ENCODE results near the gene AKAP6.

AKAP6 gene

DNA sequence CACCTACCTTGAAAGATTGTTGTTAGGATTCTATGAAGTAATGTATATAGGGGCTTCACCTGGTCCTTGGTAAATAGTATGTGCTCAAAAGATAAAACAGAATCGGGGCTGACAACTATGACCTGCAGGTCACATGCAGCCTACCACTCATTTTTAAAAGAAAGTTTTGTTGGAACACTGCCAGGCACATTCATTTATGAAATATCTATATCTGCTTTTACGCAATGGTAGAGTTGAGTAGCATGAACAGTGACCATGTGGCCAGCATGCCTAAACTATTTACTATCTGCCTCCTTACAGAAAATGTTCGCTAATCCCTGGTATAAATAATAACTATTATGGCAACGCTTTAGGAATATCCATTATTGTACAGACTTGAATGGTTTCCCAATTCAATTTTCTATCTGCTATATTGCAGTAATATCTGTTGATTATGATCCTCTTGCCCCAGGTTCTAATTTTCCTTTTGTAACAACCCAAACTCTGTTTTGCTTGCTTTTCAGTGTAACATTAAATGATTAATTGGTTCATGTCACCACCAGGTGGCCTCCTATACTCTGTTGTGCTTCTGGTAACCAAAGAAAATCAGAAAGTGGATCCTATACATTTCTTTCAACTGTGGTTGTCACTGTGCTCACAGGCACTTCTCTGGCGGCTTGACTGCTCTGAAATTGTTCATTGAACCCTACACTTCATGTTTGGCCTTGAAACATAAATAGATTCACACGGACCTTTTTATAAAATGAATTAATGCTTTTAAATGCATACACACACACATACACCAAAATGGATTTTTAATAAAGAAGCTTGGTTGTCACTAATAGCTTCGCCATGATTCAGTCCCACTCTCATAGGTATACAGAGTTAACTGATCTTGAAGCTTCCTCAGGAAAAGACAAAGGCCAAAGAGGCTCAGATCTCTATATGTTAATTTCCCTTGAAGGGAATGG lies 381.9 kb downstream of the AKAP6 start:
- DNase-seq (ENCODE audit: low read depth): no peak

DNA sequence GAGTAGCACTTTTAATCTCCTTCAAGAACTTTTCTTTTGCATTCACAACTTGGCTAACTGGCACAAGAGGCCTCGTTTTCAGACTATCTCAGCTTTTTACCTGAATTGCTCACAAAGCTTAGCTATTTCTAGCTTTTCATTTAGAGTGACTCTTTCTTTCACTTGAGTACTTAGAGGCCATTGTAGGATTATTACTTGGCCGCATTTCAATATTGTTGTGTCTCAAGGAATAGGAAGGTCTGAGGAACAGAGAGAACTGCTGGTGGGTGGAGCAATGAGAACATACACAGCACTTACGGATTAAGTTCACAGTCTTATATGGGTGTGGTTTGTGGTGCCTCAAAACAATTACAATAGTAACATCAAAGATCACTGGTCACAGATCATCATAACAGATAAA lies 384.8 kb downstream of the AKAP6 start:
- DNase-seq (ENCODE audit: low read depth): no peak

DNA sequence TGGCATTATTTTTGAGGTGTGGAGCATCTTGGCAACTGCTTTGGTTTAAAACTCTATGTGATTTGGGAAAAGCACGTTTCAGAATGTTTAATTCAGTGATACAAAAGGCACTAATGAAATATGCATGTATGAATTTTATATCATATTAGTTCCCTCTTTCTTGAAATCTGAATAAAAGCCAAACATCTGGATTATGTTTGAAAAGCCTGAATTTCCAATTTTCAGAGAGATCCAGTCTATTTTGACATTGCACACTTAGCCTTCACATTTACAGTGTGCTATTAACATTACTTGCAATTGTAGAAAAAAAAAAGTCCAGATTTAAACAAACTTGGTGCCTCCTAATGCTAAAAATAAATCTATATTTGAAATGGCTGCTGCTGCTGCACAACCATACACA lies 390.5 kb downstream of the AKAP6 start:
- DNase-seq (ENCODE audit: low read depth): no peak

DNA sequence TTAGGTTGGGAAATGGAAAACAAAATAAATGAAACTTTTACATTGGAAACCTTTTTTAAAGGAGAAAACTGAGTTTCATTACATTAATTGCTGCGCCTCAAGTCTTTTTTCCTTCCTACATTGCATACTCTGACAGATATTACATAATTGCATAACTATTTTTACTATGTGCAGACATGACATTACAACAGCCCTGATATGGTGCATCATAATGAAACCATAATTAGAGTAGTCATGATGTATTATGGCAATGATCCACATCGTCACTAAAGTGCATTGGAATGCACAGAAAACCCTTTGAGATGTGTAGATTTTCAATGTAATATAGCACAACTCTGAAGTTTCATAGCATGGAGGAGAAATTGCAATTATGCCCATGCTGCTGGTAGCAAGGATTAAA lies 391.8 kb downstream of the AKAP6 start:
- no peak for DNase-seq (ENCODE audit: low read depth)

DNA sequence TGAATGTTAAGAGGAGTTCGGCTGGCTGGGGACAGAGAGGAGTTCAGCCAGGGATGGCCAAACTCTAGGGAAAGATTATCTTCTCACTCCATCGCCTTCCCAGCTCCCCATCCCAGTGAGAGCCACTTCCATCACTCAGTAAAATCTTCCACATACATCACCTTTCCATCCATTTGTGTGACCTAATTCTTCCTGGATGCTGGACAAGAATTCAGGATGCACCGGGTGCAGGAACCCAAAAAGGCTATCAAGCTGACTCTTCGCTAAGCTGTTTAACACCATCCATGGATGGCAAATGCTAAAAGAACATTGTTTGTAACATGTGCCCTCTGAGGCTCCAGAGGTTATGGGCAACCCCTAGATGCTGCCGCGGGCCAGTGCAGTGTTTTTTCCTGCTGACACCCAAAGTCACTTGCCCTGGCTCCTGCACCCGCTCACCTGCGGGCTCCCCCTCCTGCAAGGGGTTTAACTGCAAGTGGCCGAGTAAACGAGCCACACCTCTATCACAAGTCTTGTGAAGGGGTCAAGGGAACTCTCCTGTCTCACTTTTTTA lies 393.6 kb downstream of the AKAP6 start:
- DNase-seq (ENCODE audit: low read depth): no peak

DNA sequence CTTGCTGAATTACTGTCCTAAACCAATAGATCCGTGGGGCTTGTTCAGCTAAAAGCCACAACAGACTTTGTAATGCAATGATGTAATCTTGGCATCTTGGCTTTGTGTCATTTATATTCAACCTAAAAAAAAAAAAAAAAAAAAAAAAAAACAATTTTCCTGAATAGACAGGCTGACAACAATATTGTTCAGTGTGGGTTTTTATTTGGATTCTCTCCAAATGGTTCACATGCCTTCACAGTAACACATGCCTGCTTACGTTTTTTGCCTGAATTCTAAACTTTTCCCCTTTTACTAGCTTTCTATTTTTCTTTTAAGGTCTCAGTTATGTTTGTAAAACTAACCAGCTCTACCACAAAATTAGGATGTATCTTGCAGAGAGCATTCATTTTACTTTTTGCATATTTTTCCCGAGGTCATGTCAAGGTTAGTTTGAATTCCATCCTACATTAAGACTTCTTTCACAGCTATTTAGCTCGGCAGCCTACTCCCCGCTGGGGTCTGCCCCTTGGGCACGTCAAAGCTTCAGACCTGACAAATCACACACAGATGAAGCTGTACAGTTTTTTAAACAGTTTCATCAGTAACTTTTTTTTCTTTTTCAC lies 395.9 kb downstream of the AKAP6 start:
- no peak for DNase-seq (ENCODE audit: low read depth)

DNA sequence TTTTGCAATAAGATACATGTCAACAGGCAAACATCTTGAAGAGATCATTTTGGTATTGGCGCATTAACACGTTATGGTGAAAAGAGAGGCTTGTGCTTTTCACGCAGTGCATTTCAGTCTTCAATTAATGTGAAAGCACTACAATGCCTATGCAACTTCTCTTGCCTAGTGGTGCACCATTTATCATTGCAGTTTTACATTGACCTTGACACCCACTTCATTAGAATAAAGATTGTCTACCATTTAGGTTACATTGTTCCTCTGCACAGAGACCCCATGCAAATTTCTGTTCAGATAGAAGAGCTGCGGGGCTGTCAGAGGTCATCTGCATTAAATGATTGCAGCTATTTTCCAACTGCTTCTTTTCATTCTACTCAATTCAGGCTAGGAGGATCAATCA lies 397.4 kb downstream of the AKAP6 start:
- DNase-seq (ENCODE audit: low read depth): no peak

DNA sequence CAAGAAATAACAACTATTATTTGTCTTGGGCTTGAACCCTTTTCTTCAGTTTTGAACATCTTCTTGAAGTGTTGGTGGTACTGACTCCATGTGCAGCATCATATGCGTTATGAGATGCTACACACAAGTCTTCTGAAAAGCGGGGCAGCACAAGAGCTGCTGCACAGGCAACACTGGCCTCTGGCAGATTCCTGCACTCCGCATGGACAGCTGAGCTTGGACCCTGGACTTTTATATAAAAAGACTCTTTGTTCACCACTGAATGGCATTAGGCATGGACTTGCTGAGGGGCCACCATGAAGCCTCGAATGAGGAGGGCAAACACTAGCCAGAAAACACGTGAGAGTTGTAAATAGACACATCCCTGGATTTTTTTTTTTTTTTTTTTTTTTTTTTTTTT lies 398.7 kb downstream of the AKAP6 start:
- DNase-seq (ENCODE audit: low read depth): no peak

DNA sequence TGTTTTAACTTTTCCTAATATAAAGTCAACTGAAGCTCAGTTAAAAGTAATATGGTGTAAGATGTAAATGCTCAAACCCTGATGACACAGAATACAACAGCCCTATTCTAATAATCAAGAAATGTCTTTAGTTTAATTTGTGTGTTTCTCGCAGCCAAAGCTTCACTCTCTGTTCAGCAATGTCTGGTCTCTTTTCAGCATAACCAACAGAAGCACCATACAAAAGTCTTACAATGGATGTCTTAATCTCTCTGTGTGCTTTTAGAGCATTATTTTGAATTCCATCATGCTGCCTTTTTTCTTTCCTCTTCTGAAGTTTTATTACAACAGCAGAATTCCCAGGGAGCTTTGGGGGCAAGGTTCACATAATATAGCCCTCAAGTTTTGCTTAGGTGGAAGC lies 399.4 kb downstream of the AKAP6 start:
- DNase-seq (ENCODE audit: low read depth): no peak

DNA sequence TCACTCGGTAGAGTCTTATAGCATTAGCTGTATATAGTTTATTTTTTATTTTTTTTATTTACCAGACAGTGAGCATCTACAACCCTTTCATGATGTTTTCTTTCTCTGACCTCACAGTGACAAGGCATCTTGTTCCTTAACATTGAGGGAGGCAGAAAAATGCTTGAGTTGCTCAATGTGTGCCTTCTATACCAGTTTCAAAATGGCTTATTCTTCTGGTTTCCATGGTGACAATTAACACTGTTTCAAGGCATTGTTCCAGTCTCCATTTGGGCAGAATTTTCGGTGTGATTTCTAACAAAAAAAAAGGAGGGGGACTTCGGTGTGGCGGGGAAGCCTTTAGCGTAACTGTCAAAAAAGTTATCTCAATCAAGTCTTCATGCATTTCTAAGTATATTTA lies 399.9 kb downstream of the AKAP6 start:
- no peak for DNase-seq (ENCODE audit: low read depth)

DNA sequence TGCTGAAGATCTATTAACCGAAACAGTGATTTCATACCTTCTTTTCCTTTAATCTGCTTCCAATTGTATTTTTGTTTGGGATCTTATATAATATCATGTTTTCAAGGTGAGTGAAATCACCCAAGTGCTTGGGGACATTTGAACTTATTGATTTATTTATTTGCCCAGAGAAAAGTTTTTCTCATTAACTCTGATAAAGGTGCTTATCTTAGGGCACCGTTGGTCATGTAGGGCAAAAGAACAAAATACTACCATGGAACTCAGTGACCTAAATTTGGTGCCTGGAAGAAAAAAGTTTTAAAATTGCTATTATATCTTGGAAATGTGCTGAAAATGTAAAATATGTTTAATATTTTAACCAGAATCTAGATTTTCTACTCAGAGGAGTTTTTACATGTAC lies 402.2 kb downstream of the AKAP6 start:
- DNase-seq (ENCODE audit: low read depth): no peak

DNA sequence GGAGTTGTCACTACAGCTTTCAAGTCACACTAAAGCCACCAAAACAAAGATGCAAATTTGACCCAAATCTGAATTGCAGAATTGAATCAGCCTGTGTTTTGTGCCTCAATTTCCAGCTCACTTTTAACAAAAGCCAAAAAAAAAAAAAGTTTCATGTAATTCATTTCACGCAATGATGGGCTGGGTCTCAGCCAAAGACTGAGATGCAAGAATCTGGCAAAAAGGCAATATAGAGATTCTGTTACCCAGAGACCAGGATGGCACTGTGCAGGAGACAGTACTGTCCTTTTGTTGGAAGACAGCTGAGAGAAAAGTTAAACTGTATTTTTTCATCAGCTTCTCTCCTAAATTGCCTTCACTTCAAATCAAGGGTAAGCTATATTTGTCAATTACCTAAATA lies 403.9 kb downstream of the AKAP6 start:
- DNase-seq (ENCODE audit: low read depth): no peak

DNA sequence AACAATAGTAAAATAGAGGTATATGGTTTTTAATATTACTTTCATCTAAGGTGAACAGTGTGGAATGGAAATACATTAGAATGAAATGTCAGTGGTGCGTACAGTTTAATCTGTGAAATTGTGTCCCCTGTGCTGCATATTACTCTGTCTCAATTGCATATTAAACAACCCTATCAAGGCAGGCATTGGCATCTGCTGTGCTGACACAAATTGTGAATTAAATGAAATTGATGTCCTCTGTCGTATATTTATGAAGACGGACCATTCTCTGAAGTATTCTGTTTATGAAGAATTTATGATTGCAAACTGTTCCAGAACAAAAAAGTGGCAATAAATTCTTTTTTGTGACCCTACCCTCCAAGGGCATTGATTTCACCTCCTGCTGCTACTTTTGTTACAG lies 405.2 kb downstream of the AKAP6 start:
- DNase-seq (ENCODE audit: low read depth): no peak

DNA sequence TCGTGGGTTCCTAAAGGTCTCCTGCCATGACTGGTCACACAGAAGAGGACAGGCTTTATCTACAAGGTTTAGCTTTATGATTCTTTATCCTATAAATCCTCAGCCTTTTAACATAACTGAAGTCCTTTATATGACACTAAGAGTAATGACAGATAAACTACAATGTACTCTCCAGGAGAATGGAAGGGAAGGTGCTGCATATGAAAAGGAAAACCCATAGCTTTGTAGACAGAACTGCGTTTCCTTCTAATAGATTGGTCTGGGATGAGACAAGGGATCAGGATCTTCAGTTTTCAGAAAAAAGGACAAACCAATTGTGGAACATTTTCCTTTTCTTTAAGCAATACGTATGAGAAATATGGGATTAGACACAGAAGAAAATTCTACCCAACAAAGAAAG lies 408.5 kb downstream of the AKAP6 start:
- no peak for DNase-seq (ENCODE audit: low read depth)

DNA sequence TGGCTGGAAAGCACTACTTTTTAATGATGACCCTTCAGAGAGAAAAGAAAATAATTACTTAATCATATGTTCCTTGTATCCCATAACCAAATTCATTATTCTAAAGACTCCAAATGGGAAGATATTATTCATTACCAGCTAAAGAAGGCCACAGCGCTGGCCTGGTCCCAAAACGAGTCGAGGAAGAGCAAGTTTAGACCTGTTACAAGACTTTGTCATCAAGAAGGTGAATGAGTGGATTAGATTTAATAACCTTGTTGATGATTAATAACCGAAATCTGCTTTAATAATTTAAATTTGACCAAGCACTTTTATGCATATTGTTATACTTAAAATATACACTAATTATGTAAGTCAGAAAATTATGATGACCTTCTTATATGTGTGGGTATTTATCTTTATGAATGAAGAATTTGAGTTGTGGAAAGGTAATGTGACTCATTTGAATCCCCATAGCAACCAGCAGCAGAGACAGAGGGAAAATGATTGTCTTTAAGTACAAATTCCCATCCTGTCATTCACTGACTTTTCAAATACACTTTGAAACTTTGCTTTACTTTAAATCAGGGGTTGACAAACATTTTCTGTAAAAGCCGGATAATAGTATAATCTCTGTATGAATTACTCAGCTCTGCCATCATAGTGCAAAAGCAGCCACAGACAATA lies 409.2 kb downstream of the AKAP6 start:
- DNase-seq (ENCODE audit: low read depth): no peak

DNA sequence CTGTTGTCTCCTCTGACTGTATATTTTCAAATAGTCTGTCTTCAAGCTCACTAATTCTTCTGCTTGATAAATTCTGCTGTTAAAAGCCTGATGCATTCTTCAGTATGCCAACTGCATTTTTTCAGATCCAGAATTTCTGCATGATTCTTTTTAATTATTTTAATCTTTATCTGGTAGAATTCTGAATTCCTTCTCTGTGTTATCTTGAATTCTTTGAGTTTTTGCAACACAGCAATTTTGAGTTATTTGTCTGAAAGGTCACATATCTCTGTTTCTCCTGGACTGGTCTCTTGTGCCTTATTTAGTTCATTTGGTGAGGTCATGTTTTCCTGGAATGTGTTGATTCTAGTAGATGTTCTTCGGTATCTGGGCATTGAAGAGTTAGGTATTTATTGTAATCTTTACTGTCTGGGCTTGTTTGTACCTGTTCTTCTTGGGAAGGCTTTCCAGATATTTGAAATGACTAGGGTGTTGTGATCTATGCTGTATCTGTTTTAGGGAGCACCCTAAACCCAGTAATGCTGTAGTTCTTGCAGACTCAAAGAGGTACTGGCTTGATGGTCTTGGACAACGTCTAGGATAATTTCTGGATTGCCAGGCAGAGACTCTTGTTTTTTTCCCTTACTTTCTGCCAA lies 415.8 kb downstream of the AKAP6 start:
- no peak for DNase-seq (ENCODE audit: low read depth)

DNA sequence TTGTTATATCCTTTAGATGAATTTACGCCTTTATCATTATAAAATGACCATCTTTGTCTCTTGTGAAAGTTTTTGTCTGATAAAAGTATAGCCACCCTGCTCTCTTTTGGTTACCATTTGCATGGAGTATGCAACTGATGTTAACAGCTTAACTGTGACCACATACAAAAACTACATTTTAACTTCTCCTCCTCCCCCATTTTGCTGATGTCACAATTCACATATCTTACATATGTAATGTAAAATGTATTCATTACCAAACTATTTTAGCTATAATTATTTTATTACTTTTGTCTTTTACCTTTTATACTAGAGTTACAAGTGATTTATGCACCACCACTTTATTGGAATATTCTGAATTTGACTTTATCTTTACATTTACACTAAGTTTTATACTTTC lies 425.1 kb downstream of the AKAP6 start:
- no peak for DNase-seq (ENCODE audit: low read depth)

DNA sequence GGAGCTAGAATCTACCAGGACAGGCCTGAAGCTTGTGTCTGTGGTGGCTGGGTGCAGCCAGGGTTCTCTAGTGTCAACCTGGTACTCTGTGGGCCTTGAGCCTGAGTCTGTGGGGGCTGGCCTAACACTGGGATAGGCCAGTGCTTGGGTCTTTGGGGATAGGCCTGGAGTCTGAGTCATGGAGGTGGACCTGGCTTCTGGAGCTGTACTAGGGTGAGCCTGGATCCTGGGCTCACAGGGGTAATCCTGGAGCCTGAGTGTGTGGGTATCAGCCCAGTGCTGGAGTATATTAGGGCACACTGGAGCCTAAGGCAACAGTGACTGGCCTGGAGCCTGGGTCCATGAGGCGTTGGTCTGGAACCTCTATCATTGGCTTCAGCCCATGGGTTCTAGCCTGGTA lies 427.1 kb downstream of the AKAP6 start:
- DNase-seq (ENCODE audit: low read depth): no peak

DNA sequence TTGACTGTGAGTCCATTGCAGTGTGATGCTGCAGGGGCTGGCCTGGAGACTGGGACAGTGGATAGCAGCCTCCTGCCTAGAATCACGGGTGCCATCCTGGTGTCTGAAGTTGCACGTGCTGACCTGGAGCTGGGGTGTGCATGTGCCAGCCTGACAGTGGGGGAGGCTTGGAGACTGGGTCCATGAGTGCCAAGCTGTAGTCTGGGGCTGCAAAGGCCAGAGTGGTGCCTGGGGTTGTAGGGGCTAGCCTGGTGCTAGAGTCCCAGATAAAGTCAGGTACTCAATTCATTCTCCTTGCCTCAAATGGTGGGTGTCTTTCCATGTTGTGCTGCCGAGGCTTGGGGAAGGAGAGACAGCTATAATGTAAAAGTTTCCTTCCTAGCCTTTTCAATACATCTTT lies 427.7 kb downstream of the AKAP6 start:
- no peak for DNase-seq (ENCODE audit: low read depth)

DNA sequence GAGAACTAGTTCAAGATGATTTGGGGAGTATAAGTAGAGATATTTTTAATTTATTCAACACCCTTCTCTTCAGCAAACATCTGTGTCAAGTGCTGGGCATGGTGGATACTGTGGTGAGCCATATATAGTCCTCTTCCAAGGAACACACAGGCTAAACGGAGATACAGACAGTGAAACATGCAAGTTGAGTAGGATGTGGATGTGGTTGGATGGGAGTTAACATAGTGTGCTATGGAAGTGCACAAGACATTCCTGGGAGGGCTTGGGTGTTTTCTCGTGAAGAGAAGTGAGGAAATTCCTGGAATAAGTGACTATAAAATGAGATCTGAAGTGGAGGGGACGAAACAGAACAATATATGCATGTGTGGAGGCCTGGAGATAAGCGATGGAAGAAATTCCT lies 428.5 kb downstream of the AKAP6 start:
- DNase-seq (ENCODE audit: low read depth): no peak

DNA sequence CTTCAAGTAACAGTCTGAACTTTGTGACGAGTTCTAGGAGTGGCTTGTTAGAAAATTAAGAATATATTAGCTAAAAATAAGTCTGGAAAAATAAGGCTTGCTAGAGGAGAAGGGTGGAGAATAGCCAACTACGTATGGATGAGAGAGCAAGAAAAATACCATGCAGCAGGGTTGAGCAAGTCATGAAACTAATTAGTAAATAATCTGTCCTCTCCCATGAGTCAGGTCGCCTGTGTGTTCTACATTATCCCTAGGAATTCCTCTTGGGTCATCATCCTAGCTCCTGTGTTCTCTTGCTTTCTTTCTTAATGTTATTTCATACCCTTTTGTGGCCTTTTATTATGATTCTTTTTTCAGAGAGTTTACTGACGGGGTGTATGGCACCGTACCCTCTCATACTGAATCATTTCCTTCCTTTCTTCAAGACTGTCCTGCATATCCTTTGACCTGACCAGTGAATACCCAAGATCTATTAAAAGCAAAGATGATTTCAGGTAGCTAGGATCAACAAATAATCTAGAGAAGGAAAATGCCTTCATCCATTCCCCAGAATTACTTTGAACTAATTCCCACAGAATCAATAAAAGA lies 432.4 kb downstream of the AKAP6 start:
- DNase-seq (ENCODE audit: low read depth): no peak

DNA sequence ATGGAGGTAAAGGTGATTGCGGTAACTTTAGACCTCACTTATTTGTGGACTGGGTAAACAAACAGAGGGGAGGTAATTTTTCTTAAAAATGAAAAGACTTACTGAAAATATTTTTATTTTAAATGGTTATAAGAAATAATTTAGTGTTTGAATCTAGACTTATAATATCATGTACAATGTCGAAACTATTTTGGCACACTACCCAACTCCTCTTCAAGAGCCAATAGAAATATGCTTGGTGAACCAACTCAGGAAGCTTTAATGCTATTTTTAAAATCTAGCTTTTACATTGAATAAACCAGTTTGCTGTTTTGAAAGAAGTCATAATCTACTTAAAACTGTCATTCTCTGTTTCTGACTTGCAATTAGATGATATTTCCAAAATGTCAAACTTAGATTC lies 433.8 kb downstream of the AKAP6 start:
- DNase-seq (ENCODE audit: low read depth): no peak

All from stimulated activated CD8-positive, alpha-beta memory T cell treated with anti-CD3 and anti-CD28 coated beads, Interleukin-12 subunit alpha, Interleukin-12 subunit beta, amount 100 ng/mL, for 4 hours (primary cell).